Activated naive CD4-positive, alpha-beta T cell treated with anti-CD3 and anti-CD28 coated beads, Interleukin-2, amount 50 U/mL, for 16 hours (primary cell): Measurements from ENCODE around the gene NTN3.
"Not testable (repeated sequence)": the region's sequence is repeated elsewhere in the genome, so short reads cannot be mapped to it uniquely, and the experiment has no call there.

Experiments
- DNase-seq: peaks from one replicate; pipeline ENCODE4 v3.0.0-alpha.2; 2020

Gene NTN3

DNA sequence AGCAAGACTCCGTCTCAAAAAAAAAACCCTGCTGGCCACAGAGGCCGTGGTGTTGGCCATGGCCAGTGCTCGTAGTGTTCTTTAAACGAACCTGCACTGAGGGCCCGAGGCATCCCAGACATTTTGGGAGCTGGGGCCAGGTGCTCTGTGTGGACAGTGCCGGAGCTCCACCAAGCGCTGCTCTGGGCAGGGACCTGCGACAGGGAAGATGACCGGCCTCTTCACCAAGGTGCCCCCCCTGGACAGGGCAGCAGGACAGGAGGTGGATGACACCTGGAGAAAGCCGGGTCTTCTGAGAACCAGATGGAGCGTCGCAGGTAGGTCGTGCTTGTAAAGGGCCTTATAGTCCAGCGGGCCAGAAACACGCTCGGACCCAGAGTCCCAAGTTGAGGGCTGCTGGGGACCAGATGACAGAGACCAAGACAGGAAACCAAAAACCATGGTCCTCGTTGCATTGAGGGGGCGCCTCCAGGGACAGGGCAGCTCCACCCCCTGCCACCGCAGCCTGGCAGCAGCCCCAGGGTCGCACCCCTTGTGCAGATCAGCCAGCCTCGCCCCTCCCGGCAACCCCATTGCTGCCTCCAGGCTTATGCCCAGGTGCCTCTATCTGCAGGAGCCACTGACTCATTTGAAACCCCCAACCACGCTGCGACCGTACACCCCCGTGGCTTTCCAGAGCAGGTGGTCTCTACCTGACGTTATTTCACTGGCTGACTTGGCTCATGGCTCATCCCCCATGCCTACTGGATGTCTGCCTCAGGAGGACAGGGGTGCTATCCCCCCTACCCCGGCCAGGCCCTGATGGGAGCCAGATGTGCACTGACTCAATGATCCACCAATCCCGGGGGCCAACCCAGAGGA lies 4.2 kb upstream of the NTN3 start:
- DNase-seq: no peak

GRCh38 chr16:2467528-2468232 lies 3.4 kb upstream of the NTN3 start:
- no peak for DNase-seq

GRCh38 chr16:2468233-2468724 lies 2.8 kb upstream of the NTN3 start:
- DNase-seq: no peak

GRCh38 chr16:2468725-2469398 lies 2.2 kb upstream of the NTN3 start:
- no peak for DNase-seq

DNA sequence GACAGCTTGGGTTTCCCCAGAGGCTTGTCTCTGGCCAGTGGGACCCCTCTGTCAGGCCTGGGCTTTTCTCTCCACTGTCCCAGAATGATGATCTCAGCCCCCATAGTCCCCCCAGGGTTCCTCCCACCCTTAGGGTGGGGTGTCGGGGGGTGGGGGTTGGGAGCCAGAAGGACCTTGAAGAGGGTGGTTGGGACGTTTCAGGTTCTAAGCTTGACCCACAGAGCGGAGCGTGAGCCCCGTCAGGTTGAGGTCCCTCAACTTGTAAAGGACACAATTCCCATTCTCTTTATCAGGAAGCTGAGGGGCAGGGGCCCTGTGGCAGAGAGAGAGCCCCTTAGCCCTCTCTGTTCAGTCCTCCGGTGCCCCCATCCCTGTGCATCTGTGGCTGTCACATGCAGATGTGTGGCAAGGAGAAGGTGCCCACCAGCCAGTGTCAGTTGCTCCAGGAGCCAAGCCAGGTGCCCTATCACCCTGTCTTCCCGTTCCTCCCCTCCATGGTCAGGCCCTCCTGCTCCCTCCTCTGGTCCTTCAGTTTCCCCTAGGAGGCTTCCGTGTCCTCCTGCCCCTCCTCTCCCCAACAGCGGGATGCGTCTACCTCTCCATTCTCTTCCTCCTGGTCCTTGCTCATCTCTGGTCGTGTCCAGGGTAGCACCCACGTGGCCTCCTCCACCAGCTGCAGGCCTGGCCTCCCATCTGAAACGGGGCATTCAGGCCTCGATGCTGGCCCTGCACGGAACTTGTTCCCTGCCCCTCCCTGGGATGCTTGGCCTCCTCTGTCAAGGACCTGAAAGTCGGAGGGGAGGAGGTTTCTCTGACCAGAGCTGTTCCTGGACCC lies 1.5 kb upstream of the NTN3 start:
- no peak for DNase-seq

GRCh38 chr16:2470234-2470601 lies 879 bp upstream of the NTN3 start:
- no peak for DNase-seq

GRCh38 chr16:2470603-2471015 lies 488 bp upstream of the NTN3 start:
- no peak for DNase-seq

- no peak for DNase-seq
Observed at GRCh38 chr16:2471653-2472487, 773 bp downstream of the NTN3 start.

DNA sequence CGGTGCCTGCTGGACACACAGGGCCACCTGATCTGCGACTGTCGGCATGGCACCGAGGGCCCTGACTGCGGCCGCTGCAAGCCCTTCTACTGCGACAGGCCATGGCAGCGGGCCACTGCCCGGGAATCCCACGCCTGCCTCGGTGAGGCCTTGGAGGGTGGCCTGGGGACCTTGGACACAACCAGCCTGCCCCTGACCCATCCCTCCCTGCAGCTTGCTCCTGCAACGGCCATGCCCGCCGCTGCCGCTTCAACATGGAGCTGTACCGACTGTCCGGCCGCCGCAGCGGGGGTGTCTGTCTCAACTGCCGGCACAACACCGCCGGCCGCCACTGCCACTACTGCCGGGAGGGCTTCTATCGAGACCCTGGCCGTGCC lies 1.4 kb downstream of the NTN3 start:
- no peak for DNase-seq

GRCh38 chr16:2472885-2473445 lies 1.9 kb downstream of the NTN3 start:
- no peak for DNase-seq

- DNase-seq: peak; percentile 44
Observed at GRCh38 chr16:2473446-2473926, 2.4 kb downstream of the NTN3 start.

DNA sequence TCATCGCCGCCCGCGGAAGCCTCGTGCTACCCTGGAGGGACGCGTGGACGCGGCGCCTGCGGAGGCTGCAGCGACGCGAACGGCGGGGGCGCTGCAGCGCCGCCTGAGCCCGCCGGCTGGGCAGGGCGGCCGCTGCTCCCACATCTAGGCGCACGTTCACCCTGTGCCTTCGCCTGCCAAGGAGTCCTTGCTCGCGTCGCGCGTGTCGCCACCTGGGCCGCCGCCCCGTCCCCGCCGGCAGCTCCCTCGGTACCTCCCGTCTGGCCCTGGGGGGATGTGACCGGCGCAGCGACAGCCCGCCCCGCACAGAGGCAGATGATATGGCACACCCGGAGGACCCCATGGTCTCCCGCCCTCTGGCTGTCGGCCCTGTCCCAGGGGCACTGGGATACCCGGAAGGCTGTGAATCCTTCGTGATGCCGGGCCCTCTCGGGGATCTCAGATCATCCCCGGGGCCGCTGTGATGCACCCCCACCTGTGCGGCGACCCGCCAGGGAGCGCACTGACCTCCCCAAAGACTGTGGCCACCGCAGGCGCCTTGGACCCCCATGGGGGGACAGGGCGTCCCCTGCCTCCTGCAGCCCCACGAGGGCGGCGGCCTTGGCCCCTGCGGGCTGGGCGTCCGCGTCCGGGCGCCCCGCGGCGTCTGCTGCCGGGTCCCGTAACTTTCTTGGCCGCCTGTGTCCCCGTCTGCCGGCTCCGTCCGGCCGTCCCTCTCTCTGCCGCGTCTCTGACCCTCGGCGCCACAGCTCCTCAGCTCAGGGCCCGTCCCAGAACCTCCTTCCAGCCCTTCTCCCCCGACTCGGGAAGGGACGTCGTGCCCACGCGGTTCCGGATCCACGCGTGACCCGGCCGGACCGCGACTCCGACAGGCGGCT lies 3.1 kb downstream of the NTN3 start:
- DNase-seq: peak; percentile 68

DNA sequence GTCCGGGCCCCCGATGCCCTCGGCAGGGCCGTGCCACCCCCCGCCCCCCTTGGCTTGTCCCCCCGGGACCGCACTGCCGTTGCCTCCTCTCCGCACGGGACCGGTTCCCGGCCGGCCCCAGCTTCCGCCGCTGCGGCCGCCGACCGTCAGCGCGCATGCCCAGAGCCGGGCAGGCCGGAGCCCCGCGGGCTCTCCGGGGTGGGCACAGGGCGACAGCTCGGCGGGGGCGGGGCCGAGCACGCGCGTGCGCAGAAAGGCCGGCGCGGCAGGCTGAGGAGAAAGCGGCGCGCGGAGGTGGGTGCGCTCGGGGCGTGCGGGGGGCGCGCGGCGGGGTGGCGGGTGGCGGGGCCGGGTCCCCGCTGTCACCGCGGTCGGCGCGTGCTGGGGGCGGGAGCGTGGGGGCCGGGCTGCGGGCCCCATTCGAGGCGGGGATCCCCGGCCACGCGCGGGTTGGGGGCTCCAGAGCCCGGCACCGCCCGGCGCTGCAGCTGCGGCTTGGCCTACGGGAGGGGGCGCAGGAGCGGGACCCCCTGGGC lies 3.8 kb downstream of the NTN3 start, which contains the start of gene TBC1D24:
Gene TBC1D24, plus strand, starts transcription at position 251 of the 536 bp plus-strand sequence. CDS start 21,022 bp downstream, outside the sequence.
- peak; percentile 80 for DNase-seq

DNA sequence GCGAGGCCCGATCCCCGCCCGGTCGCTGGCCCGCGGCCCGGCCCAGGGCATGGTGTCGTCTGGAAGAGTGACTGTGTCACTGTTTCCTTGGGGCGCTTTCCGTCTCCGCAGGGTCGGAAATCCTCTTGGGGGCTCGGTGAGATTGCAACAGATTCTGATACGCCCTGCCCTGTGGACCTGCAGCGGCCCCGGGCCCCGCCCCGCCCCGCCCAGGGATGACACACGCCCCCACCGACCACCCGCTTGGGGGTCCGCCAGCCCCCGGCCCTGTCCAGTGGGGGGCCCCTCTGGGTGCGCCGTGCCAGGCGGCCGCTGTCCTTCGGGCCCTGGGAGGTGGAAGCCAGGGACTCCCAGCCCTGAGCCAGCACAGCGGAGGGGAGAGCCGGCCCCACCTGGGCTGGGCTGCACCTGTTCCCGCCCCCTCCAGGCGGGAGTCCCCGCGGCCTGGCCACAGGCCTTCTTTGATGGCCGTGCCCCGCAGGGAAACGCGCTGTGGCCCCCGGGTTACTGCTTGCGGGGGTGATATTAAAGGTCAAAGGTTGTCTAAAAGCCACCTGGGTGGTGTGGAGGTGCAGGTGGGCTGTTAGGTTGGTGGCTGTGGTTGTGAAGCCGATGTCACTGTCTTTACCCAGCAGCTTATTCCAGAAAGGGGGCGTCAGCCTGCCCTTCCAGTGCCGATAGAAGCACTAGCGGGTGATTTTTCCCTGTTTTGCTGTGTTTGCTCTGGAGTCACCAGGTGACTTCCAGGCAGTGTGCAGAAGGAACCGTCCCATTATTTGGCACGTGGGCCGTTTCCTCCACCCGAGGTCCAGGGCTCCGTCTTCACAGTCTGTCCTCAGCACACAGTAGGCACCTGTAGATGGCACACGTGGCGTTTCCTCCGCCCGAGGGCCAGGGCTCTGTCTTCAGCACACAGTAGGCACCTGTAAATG lies 4.6 kb downstream of the NTN3 start:
- DNase-seq: peak; percentile 38

- DNase-seq: no peak
Observed at GRCh38 chr16:2476345-2476720, 5.2 kb downstream of the NTN3 start.

DNA sequence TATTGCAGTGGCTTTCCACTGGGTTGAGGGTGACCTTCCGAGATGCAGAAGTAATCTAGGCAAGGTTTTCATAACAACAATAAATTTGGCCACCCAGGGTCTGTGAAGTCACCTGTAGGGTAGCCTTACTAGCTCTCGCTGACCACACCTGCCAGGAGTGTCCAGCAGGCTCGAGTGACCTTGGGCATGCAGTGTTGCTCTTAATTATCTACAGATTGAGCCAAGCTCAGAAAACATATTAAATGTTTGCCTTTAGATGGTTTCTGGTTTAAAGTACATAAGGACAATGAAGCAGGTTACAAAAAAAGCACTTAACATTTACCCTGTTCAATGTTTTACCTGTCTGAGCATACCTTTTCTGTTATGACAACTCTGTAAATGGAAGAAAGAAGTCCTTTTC lies 5.6 kb downstream of the NTN3 start:
- no peak for DNase-seq

GRCh38 chr16:2477327-2477726 lies 6.2 kb downstream of the NTN3 start:
- no peak for DNase-seq

DNA sequence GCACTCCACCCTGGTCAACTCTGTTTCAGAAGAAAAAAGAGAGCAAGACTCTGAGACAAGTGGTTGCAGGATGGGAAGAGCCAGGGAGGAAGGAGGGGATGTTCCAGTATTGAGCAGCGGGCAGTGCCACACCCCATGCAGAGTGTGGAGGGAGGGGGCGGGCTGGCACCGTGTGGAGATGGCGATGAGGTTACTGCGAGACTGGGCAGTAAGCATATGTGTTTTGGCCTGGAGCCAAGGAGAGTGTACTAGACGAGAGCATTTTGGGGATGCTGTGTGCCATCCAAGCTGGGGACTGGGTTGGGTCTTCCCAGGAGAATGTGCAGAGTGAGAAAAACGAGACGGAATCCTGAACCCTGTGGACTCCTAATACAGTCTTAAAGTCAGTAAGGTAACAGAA lies 7.2 kb downstream of the NTN3 start:
- DNase-seq: no peak

DNA sequence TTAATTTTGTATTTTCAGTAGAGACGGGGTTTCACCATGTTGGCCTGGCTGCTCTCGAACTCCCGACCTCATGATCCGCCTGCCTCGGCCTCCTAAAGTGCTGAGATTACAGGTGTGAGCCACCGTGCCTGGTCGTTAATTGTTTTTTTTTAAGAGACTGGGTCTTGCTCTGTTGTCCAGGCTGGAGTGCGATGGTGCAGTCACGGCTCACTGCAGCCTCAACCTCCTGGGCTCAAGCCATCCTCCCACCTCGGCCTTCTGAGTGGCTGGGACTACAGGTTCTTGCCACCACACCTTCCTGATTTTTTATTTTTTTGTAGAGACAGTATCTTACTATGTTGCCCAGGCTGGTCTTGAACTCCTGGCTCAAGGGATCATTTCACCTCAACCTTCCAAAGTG lies 8.9 kb downstream of the NTN3 start:
- DNase-seq: not testable (repeated sequence)
